ENCODE measurements around the gene FHIT. TPM values are rescaled to one million over a fixed set of nuclear protein-coding genes. Genes with fewer than 3 reads are reported as not detected.

Gene FHIT
- total RNA-seq, 4 donors from 2014 or later: 7.5 to 20.1 (median 13.5) TPM

GRCh38 chr3:61181874-61182273, 69.4 kb downstream of the FHIT start:
- H3K36me3 ChIP-seq: no peaks in the 10 kb centered on the region
- intact Hi-C loops (cut with DNase I; ENCODE audit: low total_unique reads): no loop called here
- no peaks in the 10 kb centered on the region for H3K9me3 ChIP-seq
- DNase-seq: no peak
- TF ChIP-seq POLR2A (IDR thresholded peaks at IDR 0.05) (no peak), POLR2AphosphoS5 (IDR thresholded peaks at IDR 0.05) (no peak), EP300 (IDR thresholded peaks at IDR 0.05; ENCODE audit: low read depth) (no peak), CTCF (IDR thresholded peaks at IDR 0.05) (no peak)
- H3K27ac ChIP-seq: no peak overlapping the region
- in situ Hi-C loops (cut with MboI; ENCODE audit: low pct_ligation_motif_present in 1 of 4, low pct_unique_long_range_greater_than_20kb in 1 of 4, low sequenced_read_pairs in 3 of 4): no loop called here
- no peaks in the 10 kb centered on the region for H3K4me1 ChIP-seq
- no peak overlapping the region for H3K4me3 ChIP-seq
- H3K27me3 ChIP-seq: no peaks in the 10 kb centered on the region
- WGBS, 2 donors (ENCODE audit: low coverage in 1 of 2): 61 to 69% methylated on average over 2 of the region's 2 CpGs

GRCh38 chr3:61180206-61180605, 71.0 kb downstream of the FHIT start:
- no peaks in the 10 kb centered on the region for H3K4me1 ChIP-seq
- no peaks in the 10 kb centered on the region for H3K27me3 ChIP-seq
- no peak for DNase-seq
- intact Hi-C loops (cut with DNase I; ENCODE audit: low total_unique reads) (no loop called here), in situ Hi-C loops (cut with MboI; ENCODE audit: low pct_ligation_motif_present in 1 of 4, low pct_unique_long_range_greater_than_20kb in 1 of 4, low sequenced_read_pairs in 3 of 4) (no loop called here)
- no peaks in the 10 kb centered on the region for H3K9me3 ChIP-seq
- no peaks in the 10 kb centered on the region for H3K36me3 ChIP-seq
- TF ChIP-seq POLR2A (IDR thresholded peaks at IDR 0.05) (no peak), CTCF (IDR thresholded peaks at IDR 0.05) (no peak), POLR2AphosphoS5 (IDR thresholded peaks at IDR 0.05) (no peak), EP300 (IDR thresholded peaks at IDR 0.05; ENCODE audit: low read depth) (no peak)
- no peak overlapping the region for H3K4me3 ChIP-seq
- 61 to 62% methylated on average over 2 of the region's 2 CpGs for WGBS, 2 donors (ENCODE audit: low coverage in 1 of 2)
- no peak overlapping the region for H3K27ac ChIP-seq

- H3K36me3 ChIP-seq: no peaks in the 10 kb centered on the region
- no peak for TF ChIP-seq POLR2A (IDR thresholded peaks at IDR 0.05)
- no peak for TF ChIP-seq POLR2AphosphoS5 (IDR thresholded peaks at IDR 0.05)
- TF ChIP-seq EP300 (IDR thresholded peaks at IDR 0.05; ENCODE audit: low read depth): no peak
- TF ChIP-seq CTCF (IDR thresholded peaks at IDR 0.05): no peak
- H3K27me3 ChIP-seq: no peaks in the 10 kb centered on the region
- 77 to 87% methylated on average over 3 of the region's 3 CpGs for WGBS, 2 donors (ENCODE audit: low coverage in 1 of 2)
- no peak for DNase-seq
- intact Hi-C loops (cut with DNase I; ENCODE audit: low total_unique reads): no loop called here
- no peak overlapping the region for H3K4me3 ChIP-seq
- no peaks in the 10 kb centered on the region for H3K9me3 ChIP-seq
- in situ Hi-C loops (cut with MboI; ENCODE audit: low pct_ligation_motif_present in 1 of 4, low pct_unique_long_range_greater_than_20kb in 1 of 4, low sequenced_read_pairs in 3 of 4): no loop called here
- no peaks in the 10 kb centered on the region for H3K4me1 ChIP-seq
- no peak overlapping the region for H3K27ac ChIP-seq
These were observed 73.1 kb downstream of the FHIT start for GRCh38 chr3:61178167-61178566.

GRCh38 chr3:61177450-61177849, 73.8 kb downstream of the FHIT start:
- intact Hi-C loops (cut with DNase I; ENCODE audit: low total_unique reads) (no loop called here), in situ Hi-C loops (cut with MboI; ENCODE audit: low pct_ligation_motif_present in 1 of 4, low pct_unique_long_range_greater_than_20kb in 1 of 4, low sequenced_read_pairs in 3 of 4) (no loop called here)
- Histone ChIP-seq H3K27me3 (no peaks in the 10 kb centered on the region), H3K27ac (no peak overlapping the region), H3K9me3 (no peaks in the 10 kb centered on the region), H3K36me3 (no peaks in the 10 kb centered on the region), H3K4me1 (no peaks in the 10 kb centered on the region), H3K4me3 (no peak overlapping the region)
- 87 to 96% methylated on average over 2 of the region's 2 CpGs for WGBS, 2 donors (ENCODE audit: low coverage in 1 of 2)
- no peak for TF ChIP-seq POLR2A (IDR thresholded peaks at IDR 0.05)
- no peak for TF ChIP-seq EP300 (IDR thresholded peaks at IDR 0.05; ENCODE audit: low read depth)
- no peak for TF ChIP-seq CTCF (IDR thresholded peaks at IDR 0.05)
- no peak for TF ChIP-seq POLR2AphosphoS5 (IDR thresholded peaks at IDR 0.05)
- DNase-seq: no peak

Data from transverse colon (tissue), 4 donors.